Measurements from ENCODE around the gene MAGEA6.
"Not testable (repeated sequence)": the region's sequence is repeated elsewhere in the genome, so short reads cannot be mapped to it uniquely, and the experiment has no call there.

The MAGEA6 gene

GRCh38 chrX:152735101-152735500 lies 34.4 kb downstream of the MAGEA6 start:
- no peak for TF ChIP-seq CTCF (conservative IDR thresholded peaks at IDR 0.05)
- H3K27ac ChIP-seq = no peak overlapping the region

GRCh38 chrX:152734143-152734858 lies 35.2 kb downstream of the MAGEA6 start:
- H3K27ac ChIP-seq = not testable (repeated sequence)

GRCh38 chrX:152733261-152733975 lies 36.1 kb downstream of the MAGEA6 start, which contains the start of the genes CSAG1 and MAGEA12:
Gene CSAG1, minus strand, starts transcription at chrX:152733721. Its CDS starts 1,261 bp downstream, at chrX:152732460.
Gene MAGEA12, plus strand, starts transcription at chrX:152733757. Its CDS starts 2,405 bp downstream, at chrX:152736162.
- no peak within 1 kb of the TSS for H3K27ac ChIP-seq
- no peak for TF ChIP-seq CTCF (conservative IDR thresholded peaks at IDR 0.05)

GRCh38 chrX:152725409-152725808 lies 44.1 kb downstream of the MAGEA6 start:
- no peak for TF ChIP-seq CTCF (conservative IDR thresholded peaks at IDR 0.05)
- no peak overlapping the region for H3K27ac ChIP-seq

All from VCaP (cell line).